ENCODE measurements around the gene RPS6KB1.
"Not testable (repeated sequence)": the region's sequence is repeated elsewhere in the genome, so short reads cannot be mapped to it uniquely, and the experiment has no call there.

The RPS6KB1 gene

GRCh38 chr17:59892924-59893675 is at the start of gene RPS6KB1, which contains the start of gene TUBD1:
Gene RPS6KB1 (plus strand): TSS chr17:59893121. CDS start chr17:59893185, 64 bp downstream.
Gene TUBD1 (minus strand): TSS chr17:59892943. CDS start chr17:59891002, 1,941 bp downstream.
- Histone ChIP-seq H3K27me3 (ENCODE audit: control insufficient read depth, insufficient read depth, low read length) (no peaks in the 10 kb centered on the region), H3K9me3 (ENCODE audit: control insufficient read depth, insufficient read depth, low read length) (no peaks in the 10 kb centered on the region), H3K9ac (ENCODE audit: low read depth, low read length) (peak within 1 kb of the TSS; percentile 50), H3K4me1 (ENCODE audit: control insufficient read depth, insufficient read depth, low read length) (no peaks in the 10 kb centered on the region), H3K4me3 (ENCODE audit: low read depth, low read length) (peak within 1 kb of the TSS; percentile 86), H3K27ac (ENCODE audit: low read depth, low read length) (peak within 1 kb of the TSS; percentile 57), H3K36me3 (ENCODE audit: control insufficient read depth, insufficient read depth, low read length) (peaks cover 7% of the 10 kb centered on the region)

DNA sequence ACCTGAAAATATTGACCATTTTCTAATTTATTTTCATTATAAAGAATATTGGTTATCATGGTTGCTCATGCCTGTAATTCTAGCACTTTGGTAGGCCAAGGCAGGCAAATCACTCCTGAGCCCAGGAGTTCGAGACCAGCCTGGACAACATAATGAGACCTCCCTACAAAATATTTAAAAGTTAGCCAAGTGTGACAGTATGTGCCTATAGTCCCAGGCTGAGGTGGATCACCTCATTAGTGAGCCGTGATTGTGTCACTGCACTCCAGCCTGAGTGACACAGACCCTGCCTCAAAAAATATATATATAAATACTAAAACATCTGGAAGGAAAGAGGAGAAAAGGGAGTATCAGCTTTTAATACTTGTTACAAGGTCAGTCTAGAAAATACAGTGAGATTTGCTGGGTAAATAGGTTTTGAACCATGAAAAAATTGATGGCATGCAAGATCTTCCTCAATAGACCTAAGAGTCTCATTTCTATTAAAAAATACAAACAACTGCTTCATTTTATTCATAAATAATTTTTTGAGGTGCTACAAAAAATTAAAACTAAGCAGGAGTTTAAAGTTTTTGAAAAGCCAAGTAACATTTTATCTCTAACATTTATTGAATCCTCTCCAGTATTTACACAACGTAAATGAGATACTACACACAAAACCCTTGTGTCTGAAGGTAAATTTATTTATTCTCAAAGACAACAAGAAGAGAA is 47.9 kb upstream of the RPS6KB1 start:
- peaks cover 20% of the 10 kb centered on the region for H3K36me3 ChIP-seq (ENCODE audit: control insufficient read depth, insufficient read depth, low read length)
- no peaks in the 10 kb centered on the region for H3K27me3 ChIP-seq (ENCODE audit: control insufficient read depth, insufficient read depth, low read length)
- peaks cover 25% of the 10 kb centered on the region for H3K4me1 ChIP-seq (ENCODE audit: control insufficient read depth, insufficient read depth, low read length)
- 0 out of 2 replicates have a peak overlapping the region, but pooled peaks have one; percentile 26 for H3K9ac ChIP-seq (ENCODE audit: low read depth, low read length)
- H3K4me3 ChIP-seq (ENCODE audit: low read depth, low read length) = no peak overlapping the region
- no peaks in the 10 kb centered on the region for H3K9me3 ChIP-seq (ENCODE audit: control insufficient read depth, insufficient read depth, low read length)
- H3K27ac ChIP-seq (ENCODE audit: low read depth, low read length) = peak overlapping the region; percentile 89

DNA sequence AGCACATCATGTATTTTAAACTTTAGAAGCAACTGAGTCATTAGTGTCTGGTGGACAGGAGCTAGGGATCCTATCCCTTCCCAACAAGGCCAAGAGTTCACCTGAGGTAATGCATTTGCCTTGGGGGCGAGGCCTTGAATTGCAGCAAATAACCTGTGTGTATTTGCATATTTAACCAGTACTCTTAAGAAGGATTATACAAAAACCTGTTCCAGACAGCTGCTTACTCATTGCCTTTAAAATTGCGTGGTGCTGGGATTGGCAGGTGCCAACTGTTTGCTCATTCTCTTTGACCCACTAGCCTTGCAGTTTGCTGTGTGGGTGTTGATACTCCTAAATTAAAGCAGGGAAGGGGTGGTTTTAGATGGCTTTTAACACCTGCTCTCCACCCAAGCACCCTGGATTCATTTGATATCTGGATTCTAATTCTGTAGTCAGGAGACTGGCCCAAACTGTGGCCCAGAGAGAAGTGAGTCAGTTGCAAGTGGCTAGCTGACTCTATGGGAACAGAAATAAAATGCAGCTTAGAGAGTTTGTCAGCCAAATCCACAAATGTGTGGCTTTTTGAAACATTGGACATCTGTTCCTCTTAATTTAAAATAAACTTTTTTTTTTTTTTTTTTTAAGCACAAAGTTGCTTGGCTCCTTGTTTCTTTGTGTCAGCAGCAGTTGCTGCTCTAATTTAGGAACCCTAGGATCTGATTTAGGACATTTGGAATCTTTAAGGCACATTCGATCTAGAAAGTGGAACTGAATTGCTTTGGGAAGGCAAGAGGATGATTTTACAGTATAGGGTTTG is 47.1 kb upstream of the RPS6KB1 start:
- H3K9ac ChIP-seq (ENCODE audit: low read depth, low read length) = 0 out of 2 replicates have a peak overlapping the region, but pooled peaks have one; percentile 26
- H3K4me1 ChIP-seq (ENCODE audit: control insufficient read depth, insufficient read depth, low read length) = peaks cover 25% of the 10 kb centered on the region
- H3K9me3 ChIP-seq (ENCODE audit: control insufficient read depth, insufficient read depth, low read length) = no peaks in the 10 kb centered on the region
- no peak overlapping the region for H3K4me3 ChIP-seq (ENCODE audit: low read depth, low read length)
- peak overlapping the region; percentile 89 for H3K27ac ChIP-seq (ENCODE audit: low read depth, low read length)
- peaks cover 14% of the 10 kb centered on the region for H3K36me3 ChIP-seq (ENCODE audit: control insufficient read depth, insufficient read depth, low read length)
- H3K27me3 ChIP-seq (ENCODE audit: control insufficient read depth, insufficient read depth, low read length) = no peaks in the 10 kb centered on the region

GRCh38 chr17:59846394-59847165 is 46.3 kb upstream of the RPS6KB1 start:
- no peak overlapping the region for H3K4me3 ChIP-seq (ENCODE audit: low read depth, low read length)
- H3K27ac ChIP-seq (ENCODE audit: low read depth, low read length) = peak overlapping the region; percentile 89

DNA sequence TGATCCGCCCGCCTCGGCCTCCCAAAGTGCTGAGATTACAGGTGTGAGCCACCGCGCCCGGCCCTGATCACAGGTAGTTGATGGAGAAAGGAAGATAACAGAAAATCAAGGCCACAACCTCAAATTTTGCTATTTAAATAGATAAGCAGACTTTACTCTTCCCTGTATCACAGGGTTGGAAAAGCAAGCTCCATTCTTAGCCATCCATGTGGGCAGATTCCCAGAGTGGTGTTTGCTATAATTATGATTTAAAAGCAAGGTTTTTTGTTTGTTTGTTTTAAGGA is 44.6 kb upstream of the RPS6KB1 start:
- Histone ChIP-seq H3K4me3 (ENCODE audit: low read depth, low read length) (no peak overlapping the region), H3K27ac (ENCODE audit: low read depth, low read length) (no peak overlapping the region), H3K36me3 (ENCODE audit: control insufficient read depth, insufficient read depth, low read length) (no peaks in the 10 kb centered on the region), H3K9ac (ENCODE audit: low read depth, low read length) (no peak overlapping the region), H3K27me3 (ENCODE audit: control insufficient read depth, insufficient read depth, low read length) (no peaks in the 10 kb centered on the region), H3K9me3 (ENCODE audit: control insufficient read depth, insufficient read depth, low read length) (no peaks in the 10 kb centered on the region), H3K4me1 (ENCODE audit: control insufficient read depth, insufficient read depth, low read length) (peaks cover 29% of the 10 kb centered on the region)

More at GRCh38 chr17:59846394-59847165, 46.3 kb upstream of the RPS6KB1 start:
- H3K9ac ChIP-seq (ENCODE audit: low read depth, low read length) = no peak overlapping the region
- peaks cover 26% of the 10 kb centered on the region for H3K4me1 ChIP-seq (ENCODE audit: control insufficient read depth, insufficient read depth, low read length)
- no peaks in the 10 kb centered on the region for H3K27me3 ChIP-seq (ENCODE audit: control insufficient read depth, insufficient read depth, low read length)
- H3K36me3 ChIP-seq (ENCODE audit: control insufficient read depth, insufficient read depth, low read length) = peaks cover 6% of the 10 kb centered on the region; the same call in 1 of the 2 replicates
- no peaks in the 10 kb centered on the region for H3K9me3 ChIP-seq (ENCODE audit: control insufficient read depth, insufficient read depth, low read length)

DNA sequence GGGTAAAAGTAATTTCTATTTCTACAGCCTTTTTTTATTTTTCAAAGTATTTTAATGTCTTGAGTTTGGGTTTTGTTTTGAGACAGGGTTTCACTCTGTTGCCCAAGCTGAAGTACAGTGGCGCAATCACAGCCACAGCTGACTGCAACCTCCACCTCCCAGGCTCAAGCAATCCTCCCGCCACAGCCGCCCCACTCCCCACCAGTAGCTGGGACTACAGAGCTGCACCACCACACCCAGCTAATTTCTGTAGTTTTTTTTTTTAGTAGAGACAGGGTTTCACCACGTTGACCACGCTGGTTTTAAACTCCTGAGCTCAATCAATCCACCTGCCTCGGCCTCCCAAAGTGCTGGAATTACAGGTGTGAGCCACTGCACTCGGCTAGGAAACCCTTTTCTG is 44.1 kb upstream of the RPS6KB1 start:
- peaks cover 29% of the 10 kb centered on the region for H3K4me1 ChIP-seq (ENCODE audit: control insufficient read depth, insufficient read depth, low read length)
- H3K9ac ChIP-seq (ENCODE audit: low read depth, low read length) = no peak overlapping the region
- no peak overlapping the region for H3K4me3 ChIP-seq (ENCODE audit: low read depth, low read length)
- no peak overlapping the region for H3K27ac ChIP-seq (ENCODE audit: low read depth, low read length)
- H3K9me3 ChIP-seq (ENCODE audit: control insufficient read depth, insufficient read depth, low read length) = no peaks in the 10 kb centered on the region
- H3K36me3 ChIP-seq (ENCODE audit: control insufficient read depth, insufficient read depth, low read length) = no peaks in the 10 kb centered on the region
- H3K27me3 ChIP-seq (ENCODE audit: control insufficient read depth, insufficient read depth, low read length) = no peaks in the 10 kb centered on the region

DNA sequence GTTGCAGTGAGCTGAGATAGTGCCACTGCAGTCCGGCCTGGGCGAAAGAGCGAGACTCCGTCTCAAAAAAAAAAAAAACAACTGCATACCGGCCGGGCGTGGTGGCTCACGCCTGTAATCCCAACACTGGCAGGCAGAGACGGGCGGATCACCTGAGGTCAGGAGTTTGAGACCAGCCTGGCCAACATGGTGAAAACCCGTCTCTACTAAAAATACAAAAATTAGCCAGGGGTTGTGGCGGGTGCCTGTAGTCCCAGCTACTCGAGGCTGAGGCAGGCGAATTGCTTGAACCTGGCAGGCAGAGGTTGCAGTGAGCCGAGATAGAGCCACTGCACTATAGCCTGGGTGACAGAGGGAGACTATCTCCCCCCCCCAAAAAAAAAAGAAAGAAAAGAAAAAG is 42.6 kb upstream of the RPS6KB1 start:
- not testable (repeated sequence) for H3K27ac ChIP-seq (ENCODE audit: low read depth, low read length); H3K9me3 ChIP-seq (ENCODE audit: control insufficient read depth, insufficient read depth, low read length); H3K4me3 ChIP-seq (ENCODE audit: low read depth, low read length); H3K9ac ChIP-seq (ENCODE audit: low read depth, low read length); H3K36me3 ChIP-seq (ENCODE audit: control insufficient read depth, insufficient read depth, low read length); H3K27me3 ChIP-seq (ENCODE audit: control insufficient read depth, insufficient read depth, low read length)
- H3K4me1 ChIP-seq (ENCODE audit: control insufficient read depth, insufficient read depth, low read length) = peaks cover 23% of the 10 kb centered on the region

- Histone ChIP-seq H3K27ac (ENCODE audit: low read depth, low read length) (no peak overlapping the region), H3K4me3 (ENCODE audit: low read depth, low read length) (no peak overlapping the region), H3K4me1 (ENCODE audit: control insufficient read depth, insufficient read depth, low read length) (peaks cover 10% of the 10 kb centered on the region), H3K9me3 (ENCODE audit: control insufficient read depth, insufficient read depth, low read length) (no peaks in the 10 kb centered on the region), H3K36me3 (ENCODE audit: control insufficient read depth, insufficient read depth, low read length) (no peaks in the 10 kb centered on the region), H3K9ac (ENCODE audit: low read depth, low read length) (no peak overlapping the region; the same call in 1 of the 2 replicates), H3K27me3 (ENCODE audit: control insufficient read depth, insufficient read depth, low read length) (no peaks in the 10 kb centered on the region)
These were observed 41.2 kb upstream of the RPS6KB1 start for GRCh38 chr17:59851439-59852375.

- H3K9me3 ChIP-seq (ENCODE audit: control insufficient read depth, insufficient read depth, low read length); H3K27me3 ChIP-seq (ENCODE audit: control insufficient read depth, insufficient read depth, low read length); H3K36me3 ChIP-seq (ENCODE audit: control insufficient read depth, insufficient read depth, low read length); H3K4me3 ChIP-seq (ENCODE audit: low read depth, low read length); H3K9ac ChIP-seq (ENCODE audit: low read depth, low read length): not testable (repeated sequence)
- Histone ChIP-seq H3K27ac (ENCODE audit: low read depth, low read length) (peak overlapping the region; percentile 82), H3K4me1 (ENCODE audit: control insufficient read depth, insufficient read depth, low read length) (peaks cover 16% of the 10 kb centered on the region)
These were observed 40.1 kb upstream of the RPS6KB1 start for GRCh38 chr17:59852847-59853167.

Measured in HUES48 (cell line).